ENCODE data around the gene GNG14. TPM values are rescaled to one million over a fixed set of nuclear protein-coding genes. Genes with fewer than 3 reads are reported as not detected.

The GNG14 gene
- polyA plus RNA-seq, 4 donors, result not detected

DNA sequence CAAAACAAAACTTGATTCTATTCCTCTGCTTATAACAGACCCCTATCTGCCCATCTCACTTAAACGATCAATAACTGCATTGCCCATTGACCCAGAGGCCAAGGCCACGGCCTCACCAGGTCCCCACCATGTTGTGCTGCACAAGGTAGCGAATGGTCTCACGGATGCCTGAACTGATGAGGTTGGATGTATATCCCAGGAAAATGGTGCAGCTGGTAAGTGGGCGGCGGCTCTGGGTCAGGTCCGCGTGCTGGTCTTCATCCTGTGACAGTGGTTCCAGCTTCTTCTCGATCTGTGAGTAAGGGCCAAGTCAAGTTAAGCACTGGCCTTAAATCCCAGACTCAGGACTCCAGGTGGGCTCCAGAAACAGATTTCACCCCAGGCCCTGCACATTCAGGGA is 7.8 kb upstream of the GNG14 start:
- Histone ChIP-seq H3K4me1 (ENCODE audit: control insufficient read depth in 3 of 3, insufficient read depth in 2 of 3, low read depth in 1 of 3, low read length in 2 of 3) (no peaks in the 10 kb centered on the region), H3K27me3 (ENCODE audit: control insufficient read depth in 3 of 3, insufficient read depth in 3 of 3, low read length in 3 of 3) (no peaks in the 10 kb centered on the region), H3K4me3 (ENCODE audit: low read depth in 1 of 3, low read length in 3 of 3) (no peak overlapping the region), H3K9me3 (ENCODE audit: control insufficient read depth in 2 of 2, insufficient read depth in 1 of 2, low read depth in 1 of 2, low read length in 1 of 2) (no peaks in the 10 kb centered on the region), H3K27ac (ENCODE audit: low read depth in 1 of 3, low read length in 2 of 3) (no peak overlapping the region), H3K36me3 (ENCODE audit: control insufficient read depth in 3 of 3, insufficient read depth in 2 of 3, low read depth in 1 of 3, low read length in 3 of 3) (peaks cover 6 to 53% (median 10%) of the 10 kb centered on the region in 3 donors)
- WGBS, 3 donors, result 90 to 92% (median 91%) methylated on average over 9 of the region's 9 CpGs
- DNase-seq, result no peak
- FAIRE-seq, result no peak

DNA sequence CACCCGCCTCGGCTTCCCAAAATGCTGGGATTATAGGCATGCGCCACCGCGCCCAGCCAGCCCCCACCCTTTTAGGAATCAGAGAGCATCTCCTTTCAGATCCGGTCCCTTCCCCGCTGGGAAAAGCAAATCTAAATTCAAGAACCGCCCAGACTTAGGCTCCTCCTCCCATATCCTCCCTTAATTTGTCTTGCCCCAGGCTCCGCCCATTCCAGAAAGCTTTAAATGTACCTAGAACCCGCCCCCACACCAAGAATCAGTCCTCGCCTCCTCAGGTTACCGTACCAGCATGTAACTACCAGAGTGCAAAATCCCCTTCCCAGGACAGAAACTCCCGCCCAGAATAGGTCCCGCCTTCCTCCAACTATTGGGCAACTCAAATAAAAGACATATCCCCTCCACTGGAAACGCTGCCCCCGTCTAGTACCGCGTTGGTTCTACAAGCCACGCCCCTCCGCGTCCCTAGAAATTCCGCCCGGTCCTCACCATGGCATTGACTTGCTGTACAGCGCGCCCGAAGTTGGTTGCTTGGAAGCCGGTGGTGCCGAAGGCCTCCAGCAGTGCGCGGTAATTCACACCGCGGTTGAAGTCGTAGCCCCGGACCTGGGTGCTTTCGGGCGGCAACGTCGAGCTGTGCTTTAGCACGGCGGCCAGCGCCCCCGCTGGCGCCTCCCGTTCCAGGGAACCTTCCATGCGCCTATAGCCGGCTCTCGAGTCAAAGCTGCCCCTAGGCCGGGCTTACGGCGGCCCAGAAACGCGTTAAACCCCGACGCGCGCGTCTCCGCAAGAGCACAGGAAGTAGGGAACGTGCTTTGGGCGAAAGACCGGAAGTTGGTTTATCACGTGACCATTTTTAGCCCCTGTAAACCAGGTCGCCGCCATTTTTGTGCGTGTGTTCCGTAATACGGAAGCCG is 6.5 kb upstream of the GNG14 start, which contains the start of gene DHPS:
DHPS (minus strand) TSS at position 807 of the 914 bp plus-strand sequence; CDS start at position 693, 114 bp downstream.
- no peaks in the 10 kb centered on the region for H3K4me1 ChIP-seq (ENCODE audit: control insufficient read depth in 3 of 3, insufficient read depth in 2 of 3, low read depth in 1 of 3, low read length in 2 of 3)
- peaks cover 4 to 40% (median 10%) of the 10 kb centered on the region in 3 donors for H3K36me3 ChIP-seq (ENCODE audit: control insufficient read depth in 3 of 3, insufficient read depth in 2 of 3, low read depth in 1 of 3, low read length in 3 of 3)
- DNase-seq (peak; percentile 97 to 98), FAIRE-seq (no peak)
- H3K27ac ChIP-seq (ENCODE audit: low read depth in 1 of 3, low read length in 2 of 3), result peak within 1 kb of the TSS; percentile 94 to 99 (median 98)
- H3K27me3 ChIP-seq (ENCODE audit: control insufficient read depth in 3 of 3, insufficient read depth in 3 of 3, low read length in 3 of 3), result no peaks in the 10 kb centered on the region
- 0 to 1% (median 0%) methylated on average over 65 to 68 of the region's 68 CpGs for WGBS, 3 donors
- H3K4me3 ChIP-seq (ENCODE audit: low read depth in 1 of 3, low read length in 3 of 3), result peak within 1 kb of the TSS; percentile 85 to 93 (median 87)
- H3K9me3 ChIP-seq (ENCODE audit: control insufficient read depth in 2 of 2, insufficient read depth in 1 of 2, low read depth in 1 of 2, low read length in 1 of 2), result no peaks in the 10 kb centered on the region

DNA sequence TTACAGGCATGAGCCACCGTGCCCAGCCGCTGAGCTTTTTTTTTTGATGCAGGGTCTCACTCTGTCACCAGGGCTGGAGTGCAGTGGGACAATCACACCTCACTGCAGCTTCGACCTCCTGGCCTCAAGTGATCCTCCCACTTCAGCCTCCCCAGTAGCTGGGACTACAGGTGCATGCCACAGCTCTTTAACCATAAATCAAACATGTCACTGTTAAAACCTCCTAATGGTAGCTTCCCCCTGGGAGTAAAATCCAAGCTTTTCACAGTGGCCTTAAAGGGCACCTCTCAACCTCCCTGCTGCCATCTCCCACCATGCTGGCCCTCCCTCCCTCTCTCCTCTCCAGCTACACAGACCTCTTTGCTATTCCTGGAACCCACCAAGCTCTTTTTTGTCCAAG is 2.0 kb upstream of the GNG14 start:
- Histone ChIP-seq H3K9me3 (ENCODE audit: control insufficient read depth in 2 of 2, insufficient read depth in 1 of 2, low read depth in 1 of 2, low read length in 1 of 2) (no peaks in the 10 kb centered on the region), H3K36me3 (ENCODE audit: control insufficient read depth in 3 of 3, insufficient read depth in 2 of 3, low read depth in 1 of 3, low read length in 3 of 3) (peaks cover 0 to 27% (median 0%) of the 10 kb centered on the region in 3 donors), H3K27ac (ENCODE audit: low read depth in 1 of 3, low read length in 2 of 3) (no peak overlapping the region), H3K27me3 (ENCODE audit: control insufficient read depth in 3 of 3, insufficient read depth in 3 of 3, low read length in 3 of 3) (no peaks in the 10 kb centered on the region), H3K4me3 (ENCODE audit: low read depth in 1 of 3, low read length in 3 of 3) (no peak overlapping the region), H3K4me1 (ENCODE audit: control insufficient read depth in 3 of 3, insufficient read depth in 2 of 3, low read depth in 1 of 3, low read length in 2 of 3) (no peaks in the 10 kb centered on the region)
- DNase-seq, result no peak
- 82 to 92% (median 84%) methylated on average over 3 of the region's 3 CpGs for WGBS, 3 donors
- no peak for FAIRE-seq

DNA sequence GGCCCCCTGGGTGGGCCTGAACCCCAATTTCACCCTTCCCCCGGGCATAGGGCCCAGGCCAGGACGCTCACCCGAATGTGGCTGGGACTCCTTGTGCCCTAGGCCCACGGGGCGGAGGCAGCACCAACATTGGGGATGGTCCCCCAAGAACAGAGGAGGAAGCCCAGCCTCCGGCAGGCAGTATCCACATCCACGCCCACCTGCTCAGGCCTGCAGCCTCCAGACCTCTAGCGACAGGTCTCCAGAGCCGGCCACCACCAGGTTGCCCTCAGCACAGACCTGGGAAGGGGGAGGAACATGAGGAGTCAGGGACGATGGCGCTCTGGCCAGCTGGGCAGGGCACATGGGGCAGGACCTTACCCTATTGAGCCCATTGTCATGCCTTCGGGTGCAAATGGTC is 1.2 kb downstream of the GNG14 start:
- Histone ChIP-seq H3K27me3 (ENCODE audit: control insufficient read depth in 3 of 3, insufficient read depth in 3 of 3, low read length in 3 of 3) (no peaks in the 10 kb centered on the region), H3K27ac (ENCODE audit: low read depth in 1 of 3, low read length in 2 of 3) (no peak overlapping the region), H3K9me3 (ENCODE audit: control insufficient read depth in 2 of 2, insufficient read depth in 1 of 2, low read depth in 1 of 2, low read length in 1 of 2) (no peaks in the 10 kb centered on the region), H3K36me3 (ENCODE audit: control insufficient read depth in 3 of 3, insufficient read depth in 2 of 3, low read depth in 1 of 3, low read length in 3 of 3) (peaks cover 0 to 38% (median 0%) of the 10 kb centered on the region in 3 donors), H3K4me1 (ENCODE audit: control insufficient read depth in 3 of 3, insufficient read depth in 2 of 3, low read depth in 1 of 3, low read length in 2 of 3) (no peaks in the 10 kb centered on the region), H3K4me3 (ENCODE audit: low read depth in 1 of 3, low read length in 3 of 3) (no peak overlapping the region)
- DNase-seq (no peak), FAIRE-seq (no peak)
- 93 to 94% (median 93%) methylated on average over 11 to 12 of the region's 12 CpGs for WGBS, 3 donors

- no peaks in the 10 kb centered on the region for H3K27me3 ChIP-seq (ENCODE audit: control insufficient read depth in 3 of 3, insufficient read depth in 3 of 3, low read length in 3 of 3)
- no peaks in the 10 kb centered on the region for H3K4me1 ChIP-seq (ENCODE audit: control insufficient read depth in 3 of 3, insufficient read depth in 2 of 3, low read depth in 1 of 3, low read length in 2 of 3)
- no peak overlapping the region for H3K4me3 ChIP-seq (ENCODE audit: low read depth in 1 of 3, low read length in 3 of 3)
- peaks cover 0 to 38% (median 0%) of the 10 kb centered on the region in 3 donors for H3K36me3 ChIP-seq (ENCODE audit: control insufficient read depth in 3 of 3, insufficient read depth in 2 of 3, low read depth in 1 of 3, low read length in 3 of 3)
- DNase-seq, result no peak
- no peak overlapping the region for H3K27ac ChIP-seq (ENCODE audit: low read depth in 1 of 3, low read length in 2 of 3)
- FAIRE-seq, result no peak
- 77 to 85% (median 84%) methylated on average over 23 to 26 of the region's 26 CpGs for WGBS, 3 donors
- no peaks in the 10 kb centered on the region for H3K9me3 ChIP-seq (ENCODE audit: control insufficient read depth in 2 of 2, insufficient read depth in 1 of 2, low read depth in 1 of 2, low read length in 1 of 2)
These were observed 1.9 kb downstream of the GNG14 start for GRCh38 chr19:12689581-12690216.

DNA sequence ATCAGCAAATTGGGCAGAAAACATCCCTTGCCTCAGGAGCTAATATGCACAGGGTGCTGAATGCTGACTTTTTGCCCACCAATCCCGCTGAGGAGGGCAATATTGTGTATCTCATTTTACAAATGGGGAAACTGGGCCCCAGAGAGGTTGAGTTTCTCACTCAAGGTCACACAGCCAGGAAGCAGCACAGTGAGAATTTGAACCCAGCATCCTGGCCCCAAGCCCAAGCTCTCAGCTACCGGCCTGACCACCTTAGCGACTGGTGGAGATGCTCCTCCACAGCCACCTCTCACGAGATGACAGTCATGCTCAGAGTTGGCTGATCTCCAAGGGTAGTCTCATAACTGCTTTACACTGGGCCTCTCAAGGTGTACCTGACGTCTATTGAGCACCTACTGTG is 5.2 kb downstream of the GNG14 start:
- H3K27ac ChIP-seq (ENCODE audit: low read depth in 1 of 3, low read length in 2 of 3), result no peak overlapping the region
- 78 to 94% (median 88%) methylated on average over 5 of the region's 5 CpGs for WGBS, 3 donors
- peaks cover 0 to 4% (median 3%) of the 10 kb centered on the region in 3 donors for H3K4me1 ChIP-seq (ENCODE audit: control insufficient read depth in 3 of 3, insufficient read depth in 2 of 3, low read depth in 1 of 3, low read length in 2 of 3)
- peaks cover 0 to 42% (median 0%) of the 10 kb centered on the region in 3 donors for H3K36me3 ChIP-seq (ENCODE audit: control insufficient read depth in 3 of 3, insufficient read depth in 2 of 3, low read depth in 1 of 3, low read length in 3 of 3)
- no peak for FAIRE-seq
- no peak overlapping the region for H3K4me3 ChIP-seq (ENCODE audit: low read depth in 1 of 3, low read length in 3 of 3)
- no peak for DNase-seq
- no peaks in the 10 kb centered on the region for H3K9me3 ChIP-seq (ENCODE audit: control insufficient read depth in 2 of 2, insufficient read depth in 1 of 2, low read depth in 1 of 2, low read length in 1 of 2)
- no peaks in the 10 kb centered on the region for H3K27me3 ChIP-seq (ENCODE audit: control insufficient read depth in 3 of 3, insufficient read depth in 3 of 3, low read length in 3 of 3)

GRCh38 chr19:12694641-12695040 is 6.8 kb downstream of the GNG14 start:
- H3K4me3 ChIP-seq (ENCODE audit: low read depth in 1 of 3, low read length in 3 of 3), result no peak overlapping the region
- no peak overlapping the region for H3K27ac ChIP-seq (ENCODE audit: low read depth in 1 of 3, low read length in 2 of 3)
- peaks cover 0 to 42% (median 0%) of the 10 kb centered on the region in 3 donors for H3K36me3 ChIP-seq (ENCODE audit: control insufficient read depth in 3 of 3, insufficient read depth in 2 of 3, low read depth in 1 of 3, low read length in 3 of 3)
- H3K9me3 ChIP-seq (ENCODE audit: control insufficient read depth in 2 of 2, insufficient read depth in 1 of 2, low read depth in 1 of 2, low read length in 1 of 2), result no peaks in the 10 kb centered on the region
- FAIRE-seq (no peak), DNase-seq (no peak)
- no peaks in the 10 kb centered on the region for H3K27me3 ChIP-seq (ENCODE audit: control insufficient read depth in 3 of 3, insufficient read depth in 3 of 3, low read length in 3 of 3)
- 87 to 92% (median 87%) methylated on average over 16 of the region's 16 CpGs for WGBS, 3 donors
- H3K4me1 ChIP-seq (ENCODE audit: control insufficient read depth in 3 of 3, insufficient read depth in 2 of 3, low read depth in 1 of 3, low read length in 2 of 3), result peaks cover 0 to 4% (median 3%) of the 10 kb centered on the region in 3 donors

GRCh38 chr19:12695096-12695495 is 7.3 kb downstream of the GNG14 start:
- no peak for DNase-seq
- H3K4me1 ChIP-seq (ENCODE audit: control insufficient read depth in 3 of 3, insufficient read depth in 2 of 3, low read depth in 1 of 3, low read length in 2 of 3), result peaks cover 0 to 4% (median 3%) of the 10 kb centered on the region in 3 donors
- H3K9me3 ChIP-seq (ENCODE audit: control insufficient read depth in 2 of 2, insufficient read depth in 1 of 2, low read depth in 1 of 2, low read length in 1 of 2), result no peaks in the 10 kb centered on the region
- H3K27ac ChIP-seq (ENCODE audit: low read depth in 1 of 3, low read length in 2 of 3), result no peak overlapping the region
- no peaks in the 10 kb centered on the region for H3K27me3 ChIP-seq (ENCODE audit: control insufficient read depth in 3 of 3, insufficient read depth in 3 of 3, low read length in 3 of 3)
- FAIRE-seq, result no peak
- H3K36me3 ChIP-seq (ENCODE audit: control insufficient read depth in 3 of 3, insufficient read depth in 2 of 3, low read depth in 1 of 3, low read length in 3 of 3), result peaks cover 0 to 42% (median 0%) of the 10 kb centered on the region in 3 donors
- 72 to 77% (median 75%) methylated on average over 2 of the region's 2 CpGs for WGBS, 3 donors
- H3K4me3 ChIP-seq (ENCODE audit: low read depth in 1 of 3, low read length in 3 of 3), result no peak overlapping the region

Data from small intestine (tissue), 7 donors.